Dedifferentiated amniotic fluid mesenchymal stem cell (primary cell): ENCODE measurements around the gene GNAZ.
"Not testable (repeated sequence)": the region's sequence is repeated elsewhere in the genome, so short reads cannot be mapped to it uniquely, and the experiment has no call there.

Experiments used
- DNase-seq: peaks from one replicate; pipeline ENCODE4 v3.0.0-alpha.2; 2016; ENCODE audit errors: extremely low spot score

The GNAZ gene

GRCh38 chr22:23044570-23044969, 25.7 kb upstream of the GNAZ start:
- DNase-seq: no peak

DNA sequence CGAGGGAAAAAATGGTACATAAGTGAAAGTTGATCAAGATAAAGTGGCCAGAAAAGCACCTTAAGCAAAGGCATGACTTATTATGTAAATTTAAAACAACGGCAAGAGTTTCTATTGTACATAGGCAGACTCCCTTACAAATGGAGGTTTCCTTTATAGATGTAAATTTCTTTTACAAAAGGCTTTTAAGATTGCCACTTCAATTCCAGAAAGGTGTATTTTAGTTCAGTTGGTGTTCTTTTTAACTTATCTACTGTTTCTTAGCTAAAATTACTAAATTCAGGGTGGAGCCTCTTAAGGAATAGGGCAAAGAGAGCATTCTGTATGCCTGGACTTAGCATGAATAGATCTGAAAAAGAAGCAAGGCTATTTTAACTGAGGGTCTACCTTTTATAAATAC, 24.9 kb upstream of the GNAZ start:
- DNase-seq: no peak

DNA sequence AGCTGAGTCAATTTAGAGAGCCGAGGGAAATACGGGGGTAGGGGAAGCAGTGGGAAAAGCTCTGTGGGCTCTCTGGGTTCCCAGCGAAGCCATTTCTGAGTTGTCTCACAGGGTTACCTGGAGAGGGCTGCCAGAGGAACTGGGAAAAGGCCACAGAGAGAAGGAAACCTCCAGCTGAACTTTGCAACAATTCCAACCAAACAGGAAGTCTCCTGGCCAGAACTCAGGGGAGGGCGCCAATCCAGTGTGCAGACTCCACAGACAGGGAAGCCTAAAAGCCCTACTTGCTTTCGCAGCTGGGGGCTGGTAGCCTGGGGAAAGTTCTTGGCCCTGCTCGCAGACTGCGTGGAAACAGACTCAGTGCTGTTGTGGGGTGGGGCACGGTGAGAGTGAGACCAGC, 23.1 kb upstream of the GNAZ start:
- DNase-seq: no peak

GRCh38 chr22:23047742-23048141, 22.6 kb upstream of the GNAZ start:
- DNase-seq: no peak

- DNase-seq: not testable (repeated sequence)
These were observed 19.8 kb upstream of the GNAZ start for GRCh38 chr22:23050546-23050945.

DNA sequence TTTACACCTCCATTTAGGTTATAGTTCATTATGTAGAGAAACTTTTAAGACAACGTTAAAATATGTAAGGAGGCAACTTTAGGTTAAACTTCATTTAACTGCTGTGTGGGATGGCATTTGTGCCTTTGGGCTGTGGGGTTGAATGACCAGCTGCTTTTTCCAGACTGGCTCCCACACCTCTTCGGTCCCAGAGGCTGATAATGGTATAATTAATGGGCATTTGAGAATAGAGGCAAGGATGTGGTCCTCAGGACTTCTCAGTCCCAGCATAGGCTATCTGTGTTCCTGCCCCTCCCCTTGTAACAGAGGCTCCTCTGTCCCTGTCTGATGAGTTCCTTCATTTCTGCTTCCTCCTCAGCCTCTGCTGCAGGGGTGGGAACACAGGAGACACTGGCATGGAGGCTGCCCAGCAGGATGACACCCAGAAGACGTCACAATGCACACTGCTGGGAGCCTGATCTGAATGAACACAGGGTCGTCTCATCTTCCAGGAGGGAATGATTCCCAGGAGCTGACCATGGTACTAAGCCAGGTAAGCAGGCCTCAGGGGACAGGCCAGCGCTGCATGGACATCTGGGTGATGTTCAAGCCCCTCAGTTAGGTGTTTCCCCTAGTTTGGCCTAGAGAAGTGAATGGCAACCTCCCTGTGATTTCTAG, 17.1 kb upstream of the GNAZ start:
- DNase-seq: no peak

- no peak for DNase-seq
These were observed 16.3 kb upstream of the GNAZ start for GRCh38 chr22:23053912-23054530.

DNA sequence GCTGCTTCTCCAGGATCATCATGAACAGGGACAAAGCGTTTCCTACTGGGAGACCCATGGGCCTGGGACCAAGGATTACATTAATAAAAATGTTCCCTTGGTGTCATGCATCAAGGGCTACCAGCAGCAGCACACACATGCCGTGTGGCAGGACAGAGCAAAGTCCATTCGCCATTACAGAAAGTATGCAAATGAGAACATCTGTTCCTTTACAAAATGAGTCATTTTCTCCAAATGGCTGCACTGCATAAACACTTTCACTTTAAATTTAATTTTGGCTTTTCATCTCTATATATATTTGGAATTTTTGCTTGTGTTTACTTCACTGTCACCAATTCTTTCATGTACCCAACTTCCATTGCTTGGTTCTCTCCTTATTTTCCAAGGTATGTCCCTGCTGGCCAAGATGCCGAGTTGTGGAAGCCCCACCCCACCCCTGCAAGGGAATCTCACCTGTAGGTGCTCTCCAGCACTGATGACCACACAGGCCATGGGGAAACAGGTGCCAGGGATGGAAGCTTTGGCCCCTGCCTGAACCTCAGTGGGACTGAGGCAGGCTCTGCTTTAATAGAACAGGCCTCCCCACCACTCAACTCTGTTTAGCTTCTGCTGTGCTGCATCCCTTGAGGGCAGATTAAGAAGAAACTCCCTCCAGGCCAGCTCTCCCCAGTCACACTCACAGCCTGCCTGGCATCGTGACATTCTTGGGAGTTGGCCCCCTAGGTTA, 15.6 kb upstream of the GNAZ start:
- no peak for DNase-seq

DNA sequence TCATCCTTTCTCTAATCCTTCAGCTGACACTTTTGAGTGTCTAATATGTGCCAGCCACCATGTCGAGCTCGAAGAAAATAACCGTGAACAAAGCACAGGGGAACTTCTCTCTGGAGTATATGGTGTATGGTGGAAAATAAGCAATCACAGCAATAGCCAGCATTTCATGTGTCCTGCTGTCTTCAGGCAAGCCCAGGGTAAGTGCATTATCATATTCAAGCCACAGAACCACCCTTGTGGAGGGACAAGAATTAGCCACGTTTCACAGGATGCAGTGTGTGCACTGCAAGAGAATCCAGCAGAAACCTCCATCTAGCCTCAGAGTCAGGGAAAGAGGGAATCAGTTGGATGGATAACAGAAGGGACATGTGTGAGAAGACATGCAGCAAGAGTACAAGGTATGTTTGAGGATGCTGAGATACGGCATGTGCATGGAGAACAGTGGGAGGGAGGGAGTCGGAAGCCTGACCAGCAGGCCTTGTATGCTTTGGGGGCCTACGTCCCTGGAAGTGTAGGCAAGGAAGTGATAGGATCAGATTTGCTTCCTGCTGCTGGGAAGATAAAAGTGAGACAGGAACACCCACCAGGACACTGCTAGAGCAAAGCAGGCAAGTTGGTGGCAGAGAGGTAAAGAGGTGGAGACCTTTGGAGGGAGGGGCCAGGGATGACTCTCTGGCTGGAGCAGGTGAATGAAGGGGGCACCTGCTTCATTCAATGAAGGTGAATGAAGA, 14.7 kb upstream of the GNAZ start:
- no peak for DNase-seq

GRCh38 chr22:23057331-23057730, 13.0 kb upstream of the GNAZ start:
- no peak for DNase-seq

DNA sequence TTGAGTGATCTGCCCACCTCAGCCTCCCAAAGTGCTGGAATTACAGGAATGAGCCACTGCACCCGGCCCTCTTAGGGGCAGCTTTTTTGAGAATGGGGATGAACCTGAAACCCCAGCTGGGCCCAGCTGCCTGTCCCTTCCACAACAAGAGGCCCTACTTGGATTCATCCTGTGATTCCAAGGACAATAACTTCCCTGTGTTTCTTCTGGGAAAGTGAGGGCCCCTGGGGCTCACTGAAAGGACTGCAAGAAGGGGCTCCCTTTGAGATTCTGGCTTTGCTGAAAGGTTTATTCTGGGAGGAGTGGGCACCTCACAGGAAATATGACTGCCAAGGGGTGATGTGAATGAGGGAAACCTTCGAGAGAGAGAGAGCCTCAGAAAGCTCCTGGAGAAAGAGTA, 12.3 kb upstream of the GNAZ start:
- no peak for DNase-seq

GRCh38 chr22:23058481-23059283, 11.6 kb upstream of the GNAZ start:
- no peak for DNase-seq

DNA sequence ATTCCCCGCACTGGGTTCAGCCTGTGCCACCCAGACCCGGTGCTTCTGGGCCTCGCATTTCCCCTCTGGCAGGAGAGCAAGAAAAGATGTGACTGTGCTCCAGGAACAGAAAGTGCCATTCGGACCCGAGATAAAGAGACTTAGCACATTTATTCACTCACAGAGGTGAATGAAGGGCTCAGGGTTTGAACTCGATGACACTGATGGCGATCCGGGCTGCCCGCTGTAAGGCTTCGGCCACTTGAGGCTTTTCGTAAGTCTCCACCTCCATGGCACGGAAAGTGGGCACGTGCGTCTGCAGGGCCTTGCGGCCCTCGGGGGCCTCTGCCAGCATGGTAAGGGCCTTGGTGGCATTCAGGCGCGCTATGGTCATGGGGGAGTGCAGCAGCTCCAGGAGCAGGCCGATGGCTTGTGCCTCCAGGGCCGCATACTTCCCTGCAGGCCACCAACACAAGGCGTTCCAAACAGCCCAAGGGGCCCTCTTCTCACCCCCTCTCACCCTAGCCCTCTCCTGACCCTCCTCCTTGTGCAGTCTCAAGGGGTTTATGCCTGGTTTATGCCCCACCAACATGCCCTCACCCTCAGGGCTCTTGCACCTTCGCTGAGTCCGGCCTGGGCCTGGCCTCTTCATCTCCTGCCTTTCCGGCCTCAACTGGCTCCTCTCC, 10.9 kb upstream of the GNAZ start:
- DNase-seq: no peak

DNA sequence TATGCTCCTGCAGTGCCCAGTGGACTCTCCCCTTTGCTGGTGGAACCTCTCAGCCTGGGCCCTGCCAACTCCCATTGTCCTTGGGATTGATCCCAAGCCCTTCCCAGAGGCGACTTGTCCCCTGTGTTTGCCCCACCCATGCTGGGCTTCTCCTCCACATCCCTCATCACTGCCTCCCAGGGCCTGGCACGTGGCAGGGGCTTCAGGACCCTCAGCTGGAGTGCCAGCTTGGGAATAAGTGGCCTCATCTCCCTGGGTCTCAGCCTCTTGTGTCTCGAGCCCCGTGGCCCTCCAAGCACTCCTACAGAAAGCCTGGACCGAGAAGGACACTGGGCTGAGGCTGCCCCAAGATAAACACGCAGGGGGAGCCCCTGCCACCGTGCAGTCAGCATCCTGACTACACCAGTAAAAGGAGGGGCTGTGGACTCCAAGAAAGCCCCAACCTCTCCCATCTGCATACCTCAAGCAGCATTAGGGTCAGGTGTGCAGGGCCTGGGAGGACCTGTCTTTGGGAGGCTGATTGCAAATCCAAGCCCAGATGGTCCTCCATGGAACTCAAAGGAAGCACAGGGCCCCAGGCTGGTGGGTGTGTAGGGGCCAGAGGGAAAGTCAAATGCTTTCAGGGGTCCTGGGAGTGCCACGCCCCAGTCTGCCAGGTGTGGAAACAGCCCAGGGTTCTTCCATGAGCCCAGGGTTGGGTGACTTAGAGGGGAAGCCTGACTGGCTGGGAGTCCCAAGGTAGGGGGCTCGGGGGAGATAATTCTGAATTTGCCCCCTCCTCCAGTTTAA, 9.5 kb upstream of the GNAZ start:
- DNase-seq: no peak

- no peak for DNase-seq
These were observed 8.6 kb upstream of the GNAZ start for GRCh38 chr22:23061471-23062280.

DNA sequence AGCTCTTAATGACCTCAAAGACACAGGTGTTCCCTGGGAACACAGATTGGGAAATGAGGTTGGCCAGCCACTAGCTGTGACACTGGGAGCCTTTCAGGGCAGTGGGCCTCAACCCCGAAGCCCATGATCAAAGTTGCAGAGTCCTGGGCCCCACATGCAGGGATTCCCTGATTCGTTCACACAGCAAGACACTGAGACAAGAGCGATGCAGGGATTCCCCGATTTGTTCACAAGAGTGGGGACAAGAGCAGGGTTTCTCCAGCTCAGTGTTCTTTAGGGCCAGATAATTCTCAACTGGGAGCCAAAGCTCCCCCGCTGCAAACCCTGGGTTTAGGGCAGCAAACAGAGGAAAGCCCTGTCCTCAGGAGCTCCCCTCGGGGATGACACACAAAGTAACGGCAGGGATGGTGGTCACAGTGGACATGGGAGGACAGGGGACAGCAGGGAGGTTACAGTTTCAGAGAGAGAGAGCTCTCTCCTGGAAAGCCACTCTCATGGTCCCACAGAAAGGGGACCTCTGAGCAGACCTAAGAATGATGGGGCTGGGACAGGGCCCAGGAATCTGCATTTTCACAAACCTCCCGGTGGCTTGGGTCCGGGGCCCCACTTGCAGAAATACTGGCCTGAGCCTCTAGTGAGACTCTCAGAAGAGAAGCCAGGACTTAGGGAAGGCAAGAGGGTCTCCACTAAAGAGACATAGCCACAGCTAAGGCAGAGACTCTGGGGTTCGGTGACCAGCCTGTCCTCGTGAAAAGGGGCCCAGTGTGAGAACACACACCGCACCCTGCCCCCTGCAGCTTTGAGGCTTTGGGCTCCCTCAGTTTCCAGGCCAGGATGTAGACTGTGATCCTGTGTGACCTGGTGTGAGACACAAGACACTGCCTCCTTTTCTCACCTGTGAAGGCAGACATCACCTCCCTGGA, 7.4 kb upstream of the GNAZ start:
- no peak for DNase-seq

DNA sequence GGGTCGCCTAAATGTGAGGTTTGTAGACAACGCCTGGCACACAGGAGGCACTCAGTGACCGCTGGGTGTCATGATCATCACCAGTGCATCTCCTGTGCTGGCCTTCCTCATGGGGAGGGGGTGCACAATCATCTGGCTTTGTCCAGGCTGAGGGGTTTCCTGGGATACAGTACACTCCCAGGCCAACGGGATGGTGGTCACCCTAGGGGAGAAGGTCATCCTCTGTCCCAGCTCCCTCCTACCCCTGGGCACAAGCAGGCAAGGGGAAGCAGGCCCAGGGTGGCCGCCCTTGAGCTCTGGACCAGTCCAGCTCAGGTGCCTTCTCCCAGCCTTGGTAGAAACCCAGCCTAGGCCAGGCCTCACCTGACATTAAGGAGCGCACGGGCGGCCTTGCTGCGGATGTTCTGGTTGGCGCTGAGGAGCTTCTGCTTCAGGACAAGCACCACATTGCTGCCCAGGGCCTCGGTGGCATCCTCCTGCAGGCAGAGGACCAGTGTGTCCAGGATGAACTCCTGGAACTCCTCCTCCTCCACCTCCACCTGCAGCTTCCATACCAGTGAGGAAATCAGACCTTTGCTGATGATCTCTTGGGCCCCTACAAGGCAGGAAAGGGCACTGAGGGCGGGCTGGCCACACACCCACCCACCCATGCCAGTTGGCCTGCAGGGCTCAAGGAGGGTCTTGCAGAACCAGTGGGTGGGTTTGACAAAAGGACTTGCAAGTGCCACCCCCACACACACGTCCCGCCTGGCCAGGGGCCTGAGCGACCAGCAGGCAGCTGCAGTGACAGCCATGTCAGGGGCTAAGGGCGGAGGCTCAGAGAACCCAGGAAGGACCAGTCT, 6.6 kb upstream of the GNAZ start:
- no peak for DNase-seq
